Lung microvascular endothelial cell (primary cell): ENCODE results near the gene SETD1A. TPM values are rescaled to one million over a fixed set of nuclear protein-coding genes. Genes with fewer than 3 reads are reported as not detected.

ENCODE experiments used
- DNase-seq, 2 donors: peaks; one replicate each; pipeline versions ENCODE4 v3.0.0 to v3.0.0-alpha.2; 2010; ENCODE audit warnings: low read depth in 2 of 2
- total RNA-seq: library from RNA; depleted of rRNA; stranded (reverse); fragments of >200 nt; gene quantifications from 2 replicates; pipeline ENCODE4 v1.2.1, GENCODE V29; 2014

SETD1A gene
- total RNA-seq: 1.7 and 2.2 TPM in 2 replicates

GRCh38 chr16:30957456-30958174 lies at the start of gene SETD1A:
SETD1A (plus strand) TSS chr16:30957754; CDS start chr16:30958732, 978 bp downstream.
- peak; percentile 98 to 99 for DNase-seq

- DNase-seq: no peak
Observed at GRCh38 chr16:30910427-30911029, 47.0 kb upstream of the SETD1A start.

DNA sequence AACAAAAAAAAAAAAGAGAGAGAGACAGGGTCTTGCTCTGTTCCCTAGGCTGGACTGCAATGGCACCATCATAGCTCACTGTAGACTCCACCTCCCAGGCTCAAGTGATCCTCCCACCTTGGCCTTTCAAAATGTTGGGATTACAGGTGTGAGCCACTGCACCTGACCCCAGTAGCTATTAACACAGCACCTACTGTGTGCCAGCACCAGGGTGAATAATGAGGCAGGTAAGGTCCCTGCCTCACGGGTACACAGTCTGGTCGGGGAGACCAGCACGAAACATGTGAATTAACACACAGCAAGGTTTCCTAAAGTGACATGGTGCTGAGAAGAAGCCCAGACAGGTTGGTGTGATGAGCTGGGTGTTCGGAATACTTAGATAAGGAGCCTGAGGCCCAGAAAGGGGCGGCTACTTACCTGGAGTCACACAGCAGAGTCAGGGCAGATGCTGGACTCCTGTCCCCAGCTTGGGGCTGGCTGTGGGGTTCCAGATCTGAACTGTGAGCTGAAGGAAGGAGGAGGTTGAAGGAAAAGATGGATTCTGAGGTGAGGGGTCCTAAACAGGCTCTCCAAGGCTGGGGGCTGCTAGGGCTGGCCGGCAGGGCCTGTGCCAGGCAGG lies 44.7 kb upstream of the SETD1A start:
- no peak for DNase-seq

GRCh38 chr16:30914830-30915229 lies 42.7 kb upstream of the SETD1A start:
- DNase-seq: no peak

- no peak for DNase-seq
Observed at GRCh38 chr16:30918614-30919013, 38.9 kb upstream of the SETD1A start.

DNA sequence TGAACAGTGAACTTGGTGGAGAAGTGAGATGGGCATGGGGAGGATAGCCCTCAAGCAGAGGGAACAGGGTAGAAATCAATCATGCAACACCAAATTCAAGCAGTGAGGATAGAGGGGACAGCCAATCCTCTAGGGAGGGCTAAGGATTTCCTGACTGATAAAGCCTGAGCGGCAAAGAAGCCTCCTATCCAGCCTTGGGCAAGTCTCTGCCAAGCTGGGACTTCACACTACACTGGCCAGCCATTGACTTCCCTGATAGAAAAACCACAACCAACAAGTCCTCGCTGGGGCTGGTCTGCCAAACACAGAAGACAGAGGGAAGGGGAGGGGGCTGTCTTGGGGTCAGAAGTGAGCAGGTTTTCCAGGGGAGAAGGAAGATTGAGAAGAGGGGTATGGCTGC lies 36.7 kb upstream of the SETD1A start:
- DNase-seq: no peak

DNA sequence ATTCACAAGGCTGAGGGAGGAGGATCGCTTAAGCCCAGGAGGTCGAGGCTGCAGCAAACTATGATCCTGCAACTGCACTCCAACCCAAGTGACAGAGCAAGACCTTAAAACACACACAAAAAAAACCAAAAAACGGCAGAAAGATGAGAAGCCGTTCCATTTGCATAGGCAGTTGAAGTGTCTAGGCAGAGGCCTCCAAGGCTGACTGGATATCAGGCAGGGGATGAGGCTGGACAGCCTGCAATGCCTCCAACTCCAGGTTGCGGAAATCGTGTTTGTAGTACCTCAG lies 36.2 kb upstream of the SETD1A start:
- no peak for DNase-seq

GRCh38 chr16:30921748-30922419 lies 35.7 kb upstream of the SETD1A start:
- peak; percentile 91 to 95 for DNase-seq

DNA sequence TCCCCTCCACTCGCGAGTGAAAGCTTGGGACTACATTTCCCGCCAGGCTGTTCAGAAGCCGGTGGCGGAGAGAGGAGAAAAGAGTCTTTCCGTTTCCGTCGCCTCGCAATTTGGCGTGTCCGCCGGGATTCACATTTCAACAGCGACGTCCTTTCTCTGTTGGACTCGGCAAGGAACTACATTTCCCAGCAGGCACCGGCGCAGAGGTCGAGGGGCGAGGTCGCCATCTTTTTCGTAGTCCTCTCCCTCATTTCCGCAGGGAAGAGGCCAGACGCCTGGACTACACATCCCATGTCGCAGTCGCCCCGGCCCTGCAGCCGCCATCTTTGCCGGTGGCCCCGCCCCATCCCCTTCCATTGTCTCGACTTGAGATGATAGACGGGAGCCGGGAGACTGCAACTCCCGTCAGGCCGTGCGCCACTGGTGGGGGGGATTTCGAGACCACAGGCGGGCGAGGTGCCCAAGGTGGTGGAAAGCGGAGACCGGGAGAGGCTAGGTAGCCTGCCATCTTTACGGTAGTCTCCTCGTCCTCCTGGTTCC lies 35.1 kb upstream of the SETD1A start:
- DNase-seq: peak; percentile 100

DNA sequence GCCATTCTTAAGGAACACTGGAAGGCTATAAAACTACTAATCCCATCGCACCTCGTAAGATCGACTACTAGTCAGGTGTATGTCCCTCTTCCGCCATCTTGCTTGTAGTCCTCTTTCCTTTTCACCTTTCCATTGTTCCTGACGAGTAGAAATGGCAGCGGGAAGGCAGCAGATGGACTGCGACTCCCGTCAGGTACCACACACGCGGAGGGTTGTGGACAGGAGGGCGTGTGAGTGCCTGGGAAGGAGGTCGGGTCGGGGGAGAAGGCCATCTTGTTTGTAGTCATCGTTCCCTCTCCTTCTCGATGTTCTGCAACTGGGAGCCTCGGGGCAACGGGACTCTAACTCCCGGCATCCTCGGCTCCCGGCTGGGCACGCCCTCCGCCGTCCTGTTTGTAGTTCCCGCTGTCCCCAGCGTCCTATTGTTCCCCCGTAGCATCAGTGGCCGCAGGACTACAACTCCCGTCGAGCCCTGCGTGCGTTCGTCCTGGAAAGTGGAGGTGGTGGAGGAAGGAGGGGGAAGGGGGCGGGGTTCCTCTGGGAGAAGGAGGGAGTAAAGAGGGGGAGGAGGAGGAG lies 34.5 kb upstream of the SETD1A start:
- peak; percentile 99 to 100 for DNase-seq

DNA sequence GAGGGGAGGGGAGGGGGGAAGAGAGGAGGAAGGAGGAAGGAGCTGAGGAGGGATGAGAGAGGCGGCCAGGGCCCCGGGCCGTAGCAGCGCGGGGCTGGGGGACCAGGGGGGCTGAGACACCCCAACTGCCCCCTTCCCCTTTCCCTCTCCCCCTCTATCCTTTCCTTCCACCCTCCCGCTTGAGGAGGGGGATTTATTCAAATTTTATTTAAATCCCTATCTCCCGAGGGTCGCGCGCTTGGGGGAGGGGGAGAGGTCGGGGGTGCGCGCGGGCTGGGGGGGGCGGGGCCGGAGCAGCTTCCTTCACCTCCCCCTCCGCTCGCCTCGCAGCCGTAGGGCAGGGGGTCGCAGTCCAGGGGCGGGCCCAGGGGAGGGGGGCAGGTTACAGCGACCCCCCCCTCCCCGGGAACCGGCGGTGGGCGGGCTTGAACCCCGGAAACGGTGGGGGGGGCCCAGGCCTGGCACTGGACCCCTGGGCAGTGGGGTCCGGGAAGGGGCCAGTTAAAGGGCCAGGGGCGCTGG lies 33.9 kb upstream of the SETD1A start, which contains the start of gene FBXL19:
TSS of gene FBXL19 (plus strand) at position 19 of the 522 bp plus-strand sequence. CDS start 2,183 bp downstream, outside the sequence.
- no peak for DNase-seq

- no peak for DNase-seq
Observed at GRCh38 chr16:30924076-30924912, 33.3 kb upstream of the SETD1A start.

DNA sequence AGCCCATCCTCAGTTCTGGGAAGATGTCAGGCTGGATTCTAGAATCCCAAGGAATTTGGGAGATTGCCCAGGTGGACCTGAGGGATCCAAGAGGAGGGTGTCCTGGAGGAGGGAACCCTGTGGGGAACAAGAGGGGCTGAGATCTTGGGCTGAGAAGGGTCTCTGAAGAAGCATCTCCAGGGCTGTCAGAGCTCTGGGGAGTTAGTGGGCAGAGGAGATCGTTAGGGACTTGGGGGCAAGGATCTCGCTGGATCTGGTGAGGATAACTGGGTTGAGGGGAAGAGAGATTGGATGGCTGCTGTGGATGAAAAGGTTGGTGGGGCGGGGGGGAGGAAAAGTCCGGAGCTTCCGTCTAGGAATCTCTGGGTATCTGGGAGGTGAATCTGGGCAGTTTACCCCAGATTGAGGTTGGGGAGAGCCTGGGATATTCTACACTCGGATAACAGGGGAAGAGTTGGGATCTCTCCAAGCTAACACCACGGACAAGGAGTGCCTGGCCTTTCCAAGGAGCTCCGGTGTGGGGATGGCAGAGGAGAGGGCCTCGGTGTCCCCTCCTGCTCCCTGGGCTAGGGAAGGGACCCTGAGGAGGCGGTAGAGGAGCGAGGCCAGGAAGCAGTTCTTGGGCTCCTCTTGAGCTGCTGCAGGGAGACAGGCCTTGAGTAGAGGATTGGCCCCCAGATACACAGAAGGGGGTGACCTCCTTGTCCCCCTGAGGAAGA lies 32.5 kb upstream of the SETD1A start:
- no peak for DNase-seq

- DNase-seq: no peak
Observed at GRCh38 chr16:30925632-30925987, 31.9 kb upstream of the SETD1A start.

DNA sequence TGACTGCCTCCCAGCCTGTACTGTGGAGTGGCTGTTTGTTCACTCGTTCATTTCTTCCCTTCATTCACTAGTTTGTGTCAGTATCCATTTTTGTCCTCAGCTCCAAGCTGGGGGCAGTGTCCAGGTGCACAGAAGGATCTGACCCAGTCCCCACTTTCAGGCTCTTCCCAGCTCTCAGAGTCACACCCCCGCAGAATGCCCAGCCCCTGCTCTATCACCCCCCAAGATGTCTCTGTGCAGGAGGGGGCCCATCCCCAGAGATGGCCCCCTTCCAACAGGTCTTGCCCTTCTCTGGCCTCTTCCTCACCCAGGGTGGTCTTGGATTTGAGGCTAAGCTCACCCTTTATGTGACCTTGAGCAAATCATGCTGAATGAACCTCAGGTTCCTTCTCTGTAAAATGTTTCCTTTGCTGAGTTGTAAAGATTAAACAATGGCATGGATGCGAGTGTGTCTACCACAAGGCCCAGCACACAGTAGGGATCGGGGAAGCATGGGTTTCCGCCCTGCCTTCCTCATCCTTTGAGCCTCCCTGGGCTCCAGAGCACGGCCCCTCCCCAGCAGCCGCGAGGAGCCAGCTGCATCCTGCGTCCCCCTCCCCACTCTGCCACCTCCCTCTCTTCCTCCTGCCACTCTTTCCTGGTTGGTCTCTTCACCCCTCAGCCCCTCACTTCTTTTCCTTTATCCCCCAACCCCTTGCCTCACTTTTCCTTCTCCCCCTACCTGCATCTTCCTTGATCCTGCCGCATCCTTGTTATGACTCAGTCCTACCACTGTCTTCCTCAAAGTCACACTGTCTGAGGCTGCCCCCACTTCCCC lies 31.4 kb upstream of the SETD1A start:
- DNase-seq: no peak

DNA sequence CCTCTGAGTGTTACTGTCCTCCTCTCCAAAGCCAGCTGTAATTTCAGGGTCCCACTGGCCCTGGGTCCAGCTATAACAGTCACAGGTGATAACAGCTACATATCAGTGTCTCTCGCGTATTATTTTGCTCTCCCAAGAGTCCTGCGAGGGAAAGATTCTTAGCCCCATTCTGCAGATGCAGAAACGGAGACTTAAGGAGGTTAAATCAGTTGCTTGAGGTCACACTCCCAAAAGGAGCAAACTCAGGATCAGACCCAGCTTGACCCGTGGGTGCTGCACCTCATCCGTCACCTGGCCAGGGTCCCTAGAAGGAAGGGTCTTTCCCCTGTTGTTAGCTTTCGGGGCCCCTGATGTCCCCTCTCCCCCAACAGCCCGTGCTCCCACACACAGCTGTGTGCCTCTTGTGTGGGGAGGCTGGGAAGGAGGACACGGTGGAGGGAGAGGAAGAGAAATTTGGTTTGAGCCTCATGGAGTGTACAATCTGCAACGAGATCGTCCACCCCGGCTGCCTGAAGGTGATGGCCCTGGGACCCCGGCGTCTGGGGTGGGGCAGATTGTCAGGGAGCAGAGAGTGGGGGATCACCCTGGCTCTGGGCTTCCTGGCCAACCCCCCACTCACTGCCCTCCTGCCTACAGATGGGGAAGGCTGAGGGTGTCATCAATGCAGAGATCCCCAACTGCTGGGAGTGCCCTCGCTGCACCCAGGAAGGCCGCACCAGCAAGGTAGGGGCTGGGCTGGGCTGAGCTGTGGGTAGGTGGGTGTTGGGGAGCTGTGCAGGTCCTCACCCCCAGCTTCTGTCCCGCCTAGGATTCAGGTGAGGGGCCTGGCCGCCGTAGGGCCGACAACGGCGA lies 30.4 kb upstream of the SETD1A start:
- no peak for DNase-seq

DNA sequence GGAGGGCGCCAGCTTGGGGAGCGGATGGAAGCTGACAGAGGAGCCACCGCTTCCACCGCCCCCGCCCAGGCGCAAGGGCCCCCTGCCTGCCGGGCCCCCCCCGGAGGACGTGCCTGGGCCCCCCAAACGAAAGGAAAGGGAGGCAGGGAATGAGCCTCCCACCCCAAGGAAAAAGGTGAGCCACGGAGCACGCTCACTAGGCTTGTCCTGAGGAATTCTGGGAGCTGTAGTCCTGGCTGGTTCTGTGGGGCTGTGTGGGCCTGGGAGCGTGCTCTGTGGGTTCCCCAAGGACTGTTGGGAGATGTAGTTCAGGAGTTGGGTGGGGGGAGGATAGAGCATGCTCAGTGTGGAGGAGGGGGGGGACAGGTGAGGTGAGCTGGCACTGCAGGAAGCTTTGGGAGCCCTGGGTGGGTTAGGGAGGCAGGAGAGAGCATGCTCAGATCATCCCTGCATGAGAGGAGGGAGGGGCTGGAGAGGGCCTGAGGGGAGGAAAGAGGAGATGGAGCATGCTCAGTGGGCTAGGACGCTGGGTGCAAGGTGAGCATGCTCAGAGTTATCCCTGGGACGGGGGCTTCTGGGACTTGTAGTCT lies 29.7 kb upstream of the SETD1A start:
- peak; percentile 41 to 73 for DNase-seq

DNA sequence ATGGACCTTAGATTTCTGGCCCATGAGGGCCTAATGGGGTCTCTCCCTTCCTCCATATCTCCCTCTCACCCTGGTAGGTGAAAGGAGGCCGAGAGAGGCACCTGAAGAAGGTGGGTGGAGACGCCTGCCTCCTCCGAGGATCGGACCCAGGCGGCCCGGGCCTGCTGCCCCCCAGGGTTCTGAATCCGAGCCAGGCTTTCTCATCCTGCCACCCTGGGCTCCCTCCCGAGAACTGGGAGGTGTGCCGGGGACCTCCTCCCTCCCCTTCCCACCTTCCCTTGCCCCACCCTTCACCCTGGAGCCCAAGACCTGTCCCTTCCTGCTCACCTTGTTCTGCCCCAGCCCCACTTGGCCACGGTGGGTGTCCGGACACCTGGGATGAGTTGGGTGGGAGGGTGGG lies 29.2 kb upstream of the SETD1A start:
- no peak for DNase-seq
